Frontal cortex (tissue), 4 donors: ENCODE data around the gene COL6A2. TPM values are rescaled to one million over a fixed set of nuclear protein-coding genes. Genes with fewer than 3 reads are reported as not detected.
A peak's percentile ranks its signal among the peaks of the same experiment; 100 is the strongest.
"Not testable (repeated sequence)": the region's sequence is repeated elsewhere in the genome, so short reads cannot be mapped to it uniquely, and the experiment has no call there.

Source experiments
- DNase-seq, 2 donors: peaks; one replicate each; pipeline ENCODE4 v3.0.0; 2012; ENCODE audit warnings: low spot score in 2 of 2
- FAIRE-seq: peaks from 2 replicates; lab custom pipeline; 2012; peaks lifted over from hg19 to GRCh38; lab: Jason Lieb, UNC
- total RNA-seq: library from RNA; depleted of rRNA; stranded (reverse); fragments of >200 nt; gene quantifications from one replicate; pipeline ENCODE4 v1.2.3, GENCODE V29; 2014
- donor health status: control.
- donor health status: control.
- donor health status: control.

COL6A2 gene
- total RNA-seq, 1 donor from 2014 or later, result 15.5 TPM

DNA sequence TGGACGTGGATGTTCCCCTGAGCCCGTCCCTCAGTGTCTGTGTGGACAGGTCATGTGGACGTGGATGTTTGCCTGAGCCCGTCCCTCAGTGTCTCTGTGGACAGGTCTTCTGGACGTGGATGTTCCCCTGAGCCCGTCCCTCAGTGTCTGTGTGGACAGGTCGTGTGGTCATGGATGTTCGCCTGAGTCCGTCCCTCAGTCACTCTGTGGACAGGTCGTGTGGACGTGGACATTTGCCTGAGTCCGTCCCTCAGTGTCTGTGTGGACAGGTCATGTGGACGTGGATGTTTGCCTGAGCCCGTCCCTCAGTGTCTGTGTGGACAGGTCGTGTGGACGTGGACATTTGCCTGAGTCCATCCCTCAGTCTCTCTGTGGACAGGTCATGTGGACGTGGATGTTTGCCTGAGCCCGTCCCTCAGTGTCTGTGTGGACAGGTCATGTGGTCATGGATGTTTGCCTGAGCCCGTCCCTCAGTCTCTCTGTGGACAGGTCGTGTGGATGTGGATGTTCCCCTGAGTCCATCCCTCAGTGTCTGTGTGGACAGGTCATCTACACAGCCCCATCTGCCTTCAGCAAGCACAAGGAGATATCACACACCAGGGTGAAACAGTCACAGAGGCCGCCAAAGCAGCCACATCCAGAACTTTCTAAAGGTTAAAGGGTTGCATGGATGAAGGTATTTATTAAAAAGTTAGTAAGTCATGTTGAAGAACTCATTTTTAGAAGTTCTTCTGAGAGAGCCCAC lies 38.0 kb upstream of the COL6A2 start:
- not testable (repeated sequence) for DNase-seq, FAIRE-seq

DNA sequence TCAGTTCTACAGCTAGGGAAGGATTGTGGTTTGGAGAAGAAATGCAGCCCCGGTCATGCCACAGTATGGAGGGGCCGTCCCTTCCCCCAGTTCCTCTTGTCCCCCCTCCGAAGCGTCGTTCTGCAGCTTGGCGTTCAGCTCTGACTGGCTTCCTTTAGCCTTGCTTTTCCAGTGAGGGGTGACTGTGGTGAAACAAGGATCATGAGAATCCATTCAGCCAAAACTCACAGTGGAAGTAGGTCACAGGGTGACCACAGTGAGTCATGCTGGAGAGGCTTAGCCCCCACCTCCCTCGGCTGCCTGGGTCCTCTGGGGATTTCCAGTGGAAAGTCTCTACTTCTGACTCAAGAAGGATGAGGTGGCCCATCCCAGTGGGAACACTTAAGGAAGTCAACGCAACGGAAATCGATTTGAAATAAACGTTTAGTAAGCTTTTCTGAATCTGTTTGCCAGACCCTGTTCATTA lies 37.3 kb upstream of the COL6A2 start:
- peak in 1 of 2 donors; percentile 57 for DNase-seq
- FAIRE-seq, result no peak

DNA sequence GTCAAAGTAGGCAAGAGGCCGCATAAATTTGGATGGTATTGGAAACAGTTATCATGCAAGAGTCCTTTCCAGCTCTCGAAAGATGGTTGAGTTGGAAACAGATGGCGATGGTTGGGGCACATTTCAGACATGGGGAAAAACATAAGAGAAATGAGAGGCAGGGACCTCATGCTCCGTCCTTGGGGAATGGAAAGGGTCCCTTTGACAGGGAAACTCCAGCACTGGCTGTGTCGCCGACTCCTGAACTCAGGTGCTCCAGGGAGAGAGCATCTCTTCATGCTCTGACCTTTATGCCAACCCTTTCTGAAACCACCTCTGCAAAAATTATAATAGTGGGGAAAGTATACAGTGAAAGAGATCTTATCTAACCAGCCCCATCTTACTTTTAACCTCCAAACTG lies 36.8 kb upstream of the COL6A2 start:
- DNase-seq, result no peak
- FAIRE-seq, result no peak

DNA sequence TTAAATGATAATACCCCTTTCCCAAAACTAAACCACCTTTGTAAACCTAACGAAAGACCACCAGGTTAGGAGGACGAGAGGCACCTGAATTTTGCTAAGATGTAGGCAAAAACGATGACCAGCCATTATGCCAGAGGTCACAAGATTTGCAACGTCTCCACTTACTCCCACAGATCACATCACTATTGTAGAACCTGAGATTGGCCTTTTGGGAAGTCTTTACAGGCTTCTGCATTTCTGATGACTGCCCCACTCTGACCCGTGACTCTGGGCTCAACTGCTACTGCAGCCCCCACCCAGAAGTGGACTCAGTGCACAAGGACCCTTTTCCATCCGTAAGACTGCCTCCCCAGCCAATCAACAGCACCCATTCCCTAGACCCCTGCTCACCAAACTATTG lies 36.4 kb upstream of the COL6A2 start:
- no peak for FAIRE-seq
- DNase-seq, result no peak

DNA sequence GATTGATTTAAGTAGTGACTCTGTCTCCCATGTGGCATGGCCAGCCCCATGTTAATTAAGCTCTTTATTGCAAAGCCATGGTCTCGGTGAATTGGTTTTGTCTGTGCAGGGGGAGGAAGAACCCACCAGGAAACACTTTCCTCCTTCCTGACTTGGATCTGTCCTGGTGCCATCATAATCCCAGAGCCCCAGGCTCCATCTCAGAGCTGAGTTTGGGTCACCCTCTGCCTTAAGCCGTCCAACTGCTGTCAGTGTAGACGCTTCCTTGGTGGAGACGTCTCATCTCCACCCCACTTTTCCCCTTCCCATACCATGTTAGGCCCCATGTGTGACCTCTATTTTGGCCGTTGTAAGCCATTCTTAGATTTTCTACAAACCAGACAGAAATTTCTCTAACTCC lies 36.0 kb upstream of the COL6A2 start:
- DNase-seq, result no peak
- no peak for FAIRE-seq

- no peak for FAIRE-seq
- no peak for DNase-seq
Measured at GRCh38 chr21:46062471-46063211, 35.3 kb upstream of the COL6A2 start.

- FAIRE-seq (no peak), DNase-seq (no peak)
Measured at GRCh38 chr21:46063227-46063626, 34.7 kb upstream of the COL6A2 start.

GRCh38 chr21:46063734-46064680 lies 33.9 kb upstream of the COL6A2 start:
- DNase-seq (no peak), FAIRE-seq (no peak)

DNA sequence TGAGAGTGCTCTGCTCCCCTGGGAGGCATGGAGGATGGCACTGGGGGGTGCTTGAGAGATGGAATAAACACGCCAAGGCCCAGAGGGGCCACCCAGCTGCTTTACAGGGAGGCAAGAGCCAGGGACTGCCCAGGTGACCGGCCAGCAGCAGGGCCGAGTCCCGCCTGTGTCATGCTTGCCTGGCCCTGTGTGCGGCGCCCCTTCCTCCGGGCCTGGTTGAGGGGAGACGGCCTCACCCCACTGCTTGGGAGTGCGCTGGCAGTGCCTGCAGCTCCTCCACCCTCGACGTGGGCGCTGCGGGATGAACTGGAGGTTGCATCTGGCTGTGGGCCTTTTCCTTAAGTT lies 33.1 kb upstream of the COL6A2 start:
- no peak for FAIRE-seq

DNA sequence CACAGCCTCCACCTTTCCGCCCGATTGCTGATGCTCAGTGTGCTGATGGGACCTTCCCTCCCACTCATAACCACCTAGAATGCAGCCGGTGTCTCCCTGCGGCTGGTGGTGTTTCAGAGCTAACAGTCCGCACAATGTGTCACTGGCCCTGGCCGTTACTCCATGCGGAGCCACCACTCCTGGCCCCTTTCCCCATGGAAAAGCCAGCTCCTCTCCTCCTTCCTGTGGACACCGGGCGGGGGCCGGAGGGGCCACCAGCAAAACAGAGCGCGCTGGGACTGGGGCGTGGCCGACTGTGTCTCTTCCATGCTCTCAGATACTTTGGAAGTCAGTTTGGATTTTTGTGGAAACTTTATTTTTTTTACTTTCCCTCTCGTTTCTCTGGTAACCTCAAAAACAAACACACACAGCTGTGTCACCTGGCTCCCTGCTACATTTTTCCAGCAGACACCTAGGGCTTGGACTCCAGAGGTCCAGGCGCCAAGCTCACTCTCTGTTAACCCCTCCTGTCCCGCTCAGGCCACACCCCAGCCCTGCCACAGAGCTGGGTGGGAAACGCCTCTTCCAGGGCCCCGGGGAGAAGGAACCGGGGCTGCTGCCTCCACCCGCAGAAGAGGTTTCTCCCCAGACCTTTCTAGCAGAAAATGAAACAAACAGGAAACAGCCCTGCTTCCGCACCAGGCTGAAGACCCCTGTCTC lies 32.5 kb upstream of the COL6A2 start:
- DNase-seq (no peak), FAIRE-seq (no peak)

More for the DNA sequence above, 33.1 kb upstream of the COL6A2 start:
- no peak for DNase-seq

- DNase-seq, result no peak
- FAIRE-seq, result no peak
Measured at GRCh38 chr21:46065914-46066551, 31.9 kb upstream of the COL6A2 start.

DNA sequence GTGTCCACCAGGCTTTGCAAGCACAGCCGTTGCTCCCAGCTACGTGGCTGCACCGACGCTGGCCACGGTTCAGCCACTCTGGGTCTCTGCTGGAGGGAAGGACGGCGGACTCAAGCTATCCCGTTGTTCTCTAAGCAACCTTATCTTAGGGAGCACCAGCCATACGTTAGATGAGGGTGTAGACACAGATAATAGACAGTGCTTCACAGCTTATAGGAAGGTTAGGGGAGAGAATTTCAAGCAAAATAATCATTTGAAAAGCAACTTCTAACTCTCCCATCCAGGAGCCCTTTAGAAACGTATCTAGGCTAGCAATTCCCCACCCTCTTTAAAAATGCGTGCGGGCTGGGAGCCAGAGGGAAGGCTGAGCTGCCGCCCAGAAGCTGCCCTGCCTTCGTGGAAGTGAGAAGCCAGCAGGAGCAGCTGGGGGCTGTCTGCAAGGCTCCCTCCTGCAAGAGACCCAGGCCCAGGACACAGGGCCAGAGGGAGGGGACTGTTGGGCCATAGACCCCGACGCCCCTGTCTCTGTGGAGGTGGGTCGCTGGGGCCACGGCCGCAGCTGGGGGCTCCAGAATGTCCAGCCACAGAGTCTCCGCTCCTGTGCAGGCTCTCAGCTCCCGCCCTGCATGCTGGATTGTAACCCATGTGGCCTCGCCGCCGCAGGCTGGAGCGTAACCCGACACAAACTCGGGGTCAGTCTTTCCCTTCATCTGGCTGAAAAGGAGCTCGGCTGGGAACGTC lies 31.2 kb upstream of the COL6A2 start:
- no peak for FAIRE-seq
- DNase-seq, result no peak

GRCh38 chr21:46067505-46068201 lies 30.3 kb upstream of the COL6A2 start:
- DNase-seq (no peak), FAIRE-seq (no peak)

GRCh38 chr21:46068516-46069079 lies 29.3 kb upstream of the COL6A2 start:
- DNase-seq (no peak), FAIRE-seq (no peak)

- DNase-seq (no peak), FAIRE-seq (no peak)
Measured at GRCh38 chr21:46069166-46069565, 28.7 kb upstream of the COL6A2 start.

- FAIRE-seq (no peak), DNase-seq (no peak)
Measured at GRCh38 chr21:46069719-46070279, 28.1 kb upstream of the COL6A2 start.

DNA sequence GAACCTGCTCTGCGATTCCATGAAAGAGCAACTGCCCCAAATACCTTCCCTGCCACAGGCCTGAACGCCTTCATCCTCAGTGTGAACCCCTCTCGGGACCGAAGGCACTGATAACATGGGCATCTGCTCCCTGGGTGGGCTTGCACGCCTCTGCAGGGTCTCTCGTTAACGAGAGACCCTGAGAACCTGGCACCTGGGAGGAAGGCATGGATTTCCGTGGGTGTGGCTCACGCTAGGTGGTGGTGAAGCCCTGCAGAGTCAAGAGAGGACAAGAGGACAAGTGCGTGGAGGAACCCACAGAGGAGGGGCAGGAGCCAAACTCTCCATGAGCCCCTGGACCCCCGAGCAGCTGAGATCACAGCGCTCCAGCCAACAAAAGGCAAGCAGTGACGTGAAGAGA lies 26.8 kb upstream of the COL6A2 start:
- no peak for DNase-seq
- FAIRE-seq, result no peak
